GM15510 (cell line): Measurements from ENCODE around the gene MYEF2.

Experiments used
- POLR2A ChIP-seq: IDR thresholded peaks from 3 replicates; pipeline ENCODE4 v1.6.1; 2011; ENCODE audit warnings: borderline replicate concordance; ENCODE audit not compliant: insufficient read length; ENCODE audit errors: extremely low read depth

The MYEF2 gene

GRCh38 chr15:48084759-48085590 lies 93.1 kb downstream of the MYEF2 start:
- no peak for TF ChIP-seq POLR2A
